ENCODE results near the gene VPS26A.

Gene VPS26A

DNA sequence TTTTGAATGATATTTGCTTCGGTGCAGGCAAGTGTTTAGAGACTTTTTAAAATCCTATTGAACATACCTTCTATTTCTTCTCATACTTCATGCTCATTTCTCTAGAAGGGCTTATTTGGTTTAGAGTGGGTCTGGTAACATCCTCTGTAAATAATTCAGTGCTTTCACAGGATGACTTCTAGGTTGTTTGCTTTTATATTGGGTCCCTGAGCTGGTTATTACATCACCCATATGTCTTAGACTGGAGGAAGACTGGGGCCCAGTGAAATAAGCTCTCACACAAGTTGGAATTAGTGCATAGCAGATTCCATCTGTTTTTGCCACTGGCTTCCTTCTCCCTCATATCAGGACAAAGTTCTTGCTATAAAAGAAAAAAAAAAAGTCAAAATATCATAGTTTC, 62.5 kb downstream of the VPS26A start:
- DNase-seq (ENCODE audit: low spot score): no peak
- Histone ChIP-seq H3K4me3 (ENCODE audit: severe bottlenecking) (no peak overlapping the region), H3K36me3 (ENCODE audit: low read depth) (peaks cover 72% of the 10 kb centered on the region), H3K9me3 (ENCODE audit: severe bottlenecking) (no peaks in the 10 kb centered on the region), H3K27ac (ENCODE audit: poor library complexity, severe bottlenecking) (no peak overlapping the region), H3K27me3 (ENCODE audit: insufficient read depth, poor library complexity, severe bottlenecking) (no peaks in the 10 kb centered on the region), H3K4me1 (ENCODE audit: insufficient read depth, poor library complexity, severe bottlenecking) (no peaks in the 10 kb centered on the region)
- no peak for ATAC-seq (ENCODE audit: low read depth)
- TF ChIP-seq, protein P1, sequence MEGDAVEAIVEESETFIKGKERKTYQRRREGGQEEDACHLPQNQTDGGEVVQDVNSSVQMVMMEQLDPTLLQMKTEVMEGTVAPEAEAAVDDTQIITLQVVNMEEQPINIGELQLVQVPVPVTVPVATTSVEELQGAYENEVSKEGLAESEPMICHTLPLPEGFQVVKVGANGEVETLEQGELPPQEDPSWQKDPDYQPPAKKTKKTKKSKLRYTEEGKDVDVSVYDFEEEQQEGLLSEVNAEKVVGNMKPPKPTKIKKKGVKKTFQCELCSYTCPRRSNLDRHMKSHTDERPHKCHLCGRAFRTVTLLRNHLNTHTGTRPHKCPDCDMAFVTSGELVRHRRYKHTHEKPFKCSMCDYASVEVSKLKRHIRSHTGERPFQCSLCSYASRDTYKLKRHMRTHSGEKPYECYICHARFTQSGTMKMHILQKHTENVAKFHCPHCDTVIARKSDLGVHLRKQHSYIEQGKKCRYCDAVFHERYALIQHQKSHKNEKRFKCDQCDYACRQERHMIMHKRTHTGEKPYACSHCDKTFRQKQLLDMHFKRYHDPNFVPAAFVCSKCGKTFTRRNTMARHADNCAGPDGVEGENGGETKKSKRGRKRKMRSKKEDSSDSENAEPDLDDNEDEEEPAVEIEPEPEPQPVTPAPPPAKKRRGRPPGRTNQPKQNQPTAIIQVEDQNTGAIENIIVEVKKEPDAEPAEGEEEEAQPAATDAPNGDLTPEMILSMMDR (IDR thresholded peaks at IDR 0.05; ENCODE audit: poor library complexity, severe bottlenecking): no peak

DNA sequence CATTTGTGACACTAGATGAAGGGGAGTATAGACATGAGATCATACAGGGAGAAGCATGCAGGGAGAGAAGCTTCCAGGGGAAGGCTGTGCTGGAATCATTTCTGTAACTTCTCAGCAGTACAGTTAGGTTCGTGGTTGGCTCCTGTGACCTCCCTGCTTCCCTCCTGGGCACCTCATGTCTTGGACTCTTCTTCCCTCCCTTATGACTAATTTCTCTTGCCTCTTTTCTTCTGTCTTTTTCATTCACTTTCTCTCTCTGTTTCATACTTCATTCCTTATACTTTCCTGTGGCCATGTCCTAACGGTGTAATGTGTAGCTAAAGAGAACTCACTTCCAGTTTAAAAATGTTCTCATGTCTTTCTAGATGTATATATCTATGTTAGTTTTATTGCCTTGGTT, 77.1 kb downstream of the VPS26A start:
- Histone ChIP-seq H3K36me3 (ENCODE audit: low read depth) (peaks cover 77% of the 10 kb centered on the region), H3K4me3 (ENCODE audit: severe bottlenecking) (no peak overlapping the region), H3K27ac (ENCODE audit: poor library complexity, severe bottlenecking) (no peak overlapping the region), H3K27me3 (ENCODE audit: insufficient read depth, poor library complexity, severe bottlenecking) (no peaks in the 10 kb centered on the region), H3K4me1 (ENCODE audit: insufficient read depth, poor library complexity, severe bottlenecking) (no peaks in the 10 kb centered on the region), H3K9me3 (ENCODE audit: severe bottlenecking) (peaks cover 4% of the 10 kb centered on the region)
- no peak for DNase-seq (ENCODE audit: low spot score)
- TF ChIP-seq, protein P1 (IDR thresholded peaks at IDR 0.05; ENCODE audit: poor library complexity, severe bottlenecking): no peak
- ATAC-seq (ENCODE audit: low read depth): no peak

DNA sequence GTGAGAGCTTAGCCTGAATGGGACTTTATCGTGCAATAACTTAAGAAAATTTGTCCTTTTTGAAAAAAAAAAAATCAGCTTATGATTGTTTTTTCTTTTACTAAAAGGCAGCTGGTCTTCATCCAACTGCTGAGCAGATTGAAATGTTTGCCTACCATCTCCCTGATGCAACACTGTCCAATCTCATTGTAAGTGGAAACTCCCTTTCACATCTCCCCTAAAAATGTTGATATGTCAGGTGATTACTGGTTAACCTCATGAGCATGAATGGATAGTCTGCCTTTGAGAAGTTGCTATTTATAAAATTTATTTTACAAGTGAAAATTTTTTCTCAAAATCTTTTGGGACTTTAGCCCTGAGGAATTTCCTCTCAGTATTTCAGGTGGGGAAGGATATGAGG, 78.4 kb downstream of the VPS26A start:
- DNase-seq (ENCODE audit: low spot score) (no peak), ATAC-seq (ENCODE audit: low read depth) (no peak)
- TF ChIP-seq, protein P1 (IDR thresholded peaks at IDR 0.05; ENCODE audit: poor library complexity, severe bottlenecking): no peak
- H3K27ac ChIP-seq (ENCODE audit: poor library complexity, severe bottlenecking): no peak overlapping the region
- no peak overlapping the region for H3K4me3 ChIP-seq (ENCODE audit: severe bottlenecking)
- peaks cover 4% of the 10 kb centered on the region for H3K9me3 ChIP-seq (ENCODE audit: severe bottlenecking)
- peaks cover 81% of the 10 kb centered on the region for H3K36me3 ChIP-seq (ENCODE audit: low read depth)
- H3K4me1 ChIP-seq (ENCODE audit: insufficient read depth, poor library complexity, severe bottlenecking): no peaks in the 10 kb centered on the region
- H3K27me3 ChIP-seq (ENCODE audit: insufficient read depth, poor library complexity, severe bottlenecking): no peaks in the 10 kb centered on the region

DNA sequence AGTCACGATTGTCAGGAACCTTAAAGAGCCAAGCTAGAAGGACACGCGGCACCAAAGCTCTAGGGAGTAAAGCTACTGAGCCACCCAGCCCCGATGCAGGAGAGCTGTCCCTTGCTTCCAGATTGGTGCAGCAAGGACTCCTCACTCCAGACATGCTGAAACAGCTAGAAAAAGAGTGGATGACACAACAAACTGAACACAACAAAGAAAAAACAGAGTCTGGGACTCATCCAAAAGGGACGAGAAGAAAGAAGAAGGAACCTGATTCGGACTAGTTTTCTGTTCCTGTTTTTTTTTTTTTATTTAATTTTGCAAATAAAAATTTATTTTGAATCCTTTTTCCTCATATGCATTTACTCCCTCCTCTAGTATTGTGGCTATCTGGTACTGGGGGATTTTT, 84.8 kb downstream of the VPS26A start:
- peaks cover 38% of the 10 kb centered on the region for H3K36me3 ChIP-seq (ENCODE audit: low read depth)
- H3K9me3 ChIP-seq (ENCODE audit: severe bottlenecking): no peaks in the 10 kb centered on the region
- H3K4me1 ChIP-seq (ENCODE audit: insufficient read depth, poor library complexity, severe bottlenecking): no peaks in the 10 kb centered on the region
- DNase-seq (ENCODE audit: low spot score) (no peak), ATAC-seq (ENCODE audit: low read depth) (no peak)
- no peak overlapping the region for H3K27ac ChIP-seq (ENCODE audit: poor library complexity, severe bottlenecking)
- TF ChIP-seq, protein P1 (IDR thresholded peaks at IDR 0.05; ENCODE audit: poor library complexity, severe bottlenecking): no peak
- no peaks in the 10 kb centered on the region for H3K27me3 ChIP-seq (ENCODE audit: insufficient read depth, poor library complexity, severe bottlenecking)
- H3K4me3 ChIP-seq (ENCODE audit: severe bottlenecking): no peak overlapping the region

DNA sequence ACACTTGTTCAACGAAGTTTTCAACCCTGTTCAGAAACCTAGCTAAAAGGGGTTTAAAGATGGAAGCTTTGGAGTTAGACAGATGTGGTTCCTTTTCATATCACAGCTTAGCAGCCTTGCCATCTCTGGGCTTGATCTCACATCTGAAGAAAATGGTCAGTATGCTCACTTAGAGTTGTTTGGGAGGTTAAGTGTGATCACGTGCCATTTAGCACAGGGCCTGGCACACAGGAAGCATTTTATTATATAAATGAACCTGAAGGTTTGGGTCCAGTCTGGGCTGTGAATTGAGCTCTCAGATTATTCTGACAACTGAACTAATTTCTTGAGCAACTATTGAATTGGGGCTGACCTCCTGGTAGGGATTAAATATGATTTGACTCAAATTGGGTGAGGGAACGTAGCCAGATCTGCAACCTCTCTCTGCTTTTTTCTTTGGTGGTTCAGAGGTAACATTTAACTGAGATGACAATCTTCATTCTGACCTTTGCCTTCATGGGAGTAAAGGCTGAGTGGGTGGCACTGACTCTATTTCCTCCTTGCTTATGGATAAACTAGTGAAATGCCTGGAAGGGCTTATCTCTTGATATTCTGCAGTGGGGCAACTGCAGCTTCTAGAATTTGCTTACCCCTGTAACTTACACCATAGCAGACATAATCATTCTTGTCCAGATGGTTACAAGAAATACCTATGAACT, 86.0 kb downstream of the VPS26A start:
- Histone ChIP-seq H3K4me3 (ENCODE audit: severe bottlenecking) (no peak overlapping the region), H3K27ac (ENCODE audit: poor library complexity, severe bottlenecking) (no peak overlapping the region), H3K36me3 (ENCODE audit: low read depth) (peaks cover 29% of the 10 kb centered on the region), H3K4me1 (ENCODE audit: insufficient read depth, poor library complexity, severe bottlenecking) (no peaks in the 10 kb centered on the region), H3K9me3 (ENCODE audit: severe bottlenecking) (no peaks in the 10 kb centered on the region), H3K27me3 (ENCODE audit: insufficient read depth, poor library complexity, severe bottlenecking) (no peaks in the 10 kb centered on the region)
- DNase-seq (ENCODE audit: low spot score) (no peak), ATAC-seq (ENCODE audit: low read depth) (no peak)
- TF ChIP-seq, protein P1 (IDR thresholded peaks at IDR 0.05; ENCODE audit: poor library complexity, severe bottlenecking): no peak
